ENCODE data around the gene BASP1. TPM values are rescaled to one million over a fixed set of nuclear protein-coding genes. Genes with fewer than 3 reads are reported as not detected.

The BASP1 gene
- total and polyA plus RNA-seq, 10 of the 15 experiments (the other 5 are each of a cell fraction or from before 2014, with no cell fraction given), result 27.3 to 190 (median 102) TPM

GRCh38 chr5:17172791-17173190 lies 44.6 kb upstream of the BASP1 start:
- Histone ChIP-seq H3K36me3 (ENCODE audit: control insufficient read depth in 2 of 2, insufficient read depth in 2 of 2, low read length in 1 of 2) (no peaks in the 10 kb centered on the region), H3K4me1 (ENCODE audit: control insufficient read depth, insufficient read depth, low read length) (no peaks in the 10 kb centered on the region), H3K27ac (ENCODE audit: control insufficient read depth, insufficient read depth) (no peak overlapping the region), H3K9ac (ENCODE audit: control insufficient read depth, insufficient read depth, low read length) (no peak overlapping the region), H3K4me2 (ENCODE audit: control insufficient read depth, insufficient read depth) (no peak overlapping the region), H3K27me3 (replicated peaks in 1 of 2; ENCODE audit: control insufficient read depth in 2 of 2, insufficient read depth in 2 of 2, low read length in 1 of 2) (no peaks in the 10 kb centered on the region), H3K9me3 (replicated peaks; ENCODE audit: control insufficient read depth, insufficient read depth, low read length) (no peaks in the 10 kb centered on the region), H3K4me3 (no peak overlapping the region), H3K79me2 (ENCODE audit: control insufficient read depth, insufficient read depth, low read length) (no peaks in the 10 kb centered on the region), H4K20me1 (ENCODE audit: control insufficient read depth, insufficient read depth) (no peaks in the 10 kb centered on the region), H2AFZ (ENCODE audit: control insufficient read depth, low read depth, low read length) (no peak overlapping the region)
- ChIA-PET CTCF (interaction anchor here (1.6 kb wide), 1 partner anchor 17 kb away, joined by 7 read pairs; no protein-coding TSS in a partner anchor), SMC1A (ENCODE audit: uncharacterized antibody, unreplicated experiment) (no interaction called here), POLR2A (no interaction called here), RAD21 (ENCODE audit: unreplicated experiment) (no interaction called here)
- WGBS (ENCODE audit: insufficient coverage, insufficient replicate concordance, low lambda C conversion rate, missing lambda C conversion rate), result 33% methylated on average over 3 of the region's 3 CpGs
- DNase-seq (ENCODE audit: low read depth, low spot score) (no peak), FAIRE-seq (no peak), ATAC-seq (no peak)
- intact Hi-C loops (cut with micrococcal nuclease; ENCODE audit: unreplicated experiment), result no loop called here
- TF ChIP-seq, protein P1, sequence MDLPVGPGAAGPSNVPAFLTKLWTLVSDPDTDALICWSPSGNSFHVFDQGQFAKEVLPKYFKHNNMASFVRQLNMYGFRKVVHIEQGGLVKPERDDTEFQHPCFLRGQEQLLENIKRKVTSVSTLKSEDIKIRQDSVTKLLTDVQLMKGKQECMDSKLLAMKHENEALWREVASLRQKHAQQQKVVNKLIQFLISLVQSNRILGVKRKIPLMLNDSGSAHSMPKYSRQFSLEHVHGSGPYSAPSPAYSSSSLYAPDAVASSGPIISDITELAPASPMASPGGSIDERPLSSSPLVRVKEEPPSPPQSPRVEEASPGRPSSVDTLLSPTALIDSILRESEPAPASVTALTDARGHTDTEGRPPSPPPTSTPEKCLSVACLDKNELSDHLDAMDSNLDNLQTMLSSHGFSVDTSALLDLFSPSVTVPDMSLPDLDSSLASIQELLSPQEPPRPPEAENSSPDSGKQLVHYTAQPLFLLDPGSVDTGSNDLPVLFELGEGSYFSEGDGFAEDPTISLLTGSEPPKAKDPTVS (IDR thresholded peaks at IDR 0.05; ENCODE audit: low read depth, low read length), result no peak
- TF ChIP-seq POLR2AphosphoS5 (IDR thresholded peaks at IDR 0.05; ENCODE audit: low read length), result no peak
- no peak for TF ChIP-seq CBFB (IDR thresholded peaks at IDR 0.05; ENCODE audit: low read depth)
- no peak for TF ChIP-seq ZNF592 (IDR thresholded peaks at IDR 0.05)
- TF ChIP-seq POU2F2 (IDR thresholded peaks at IDR 0.05; ENCODE audit: borderline replicate concordance, low read depth, low read length), result no peak
- no peak for TF ChIP-seq FOXK2 (IDR thresholded peaks at IDR 0.05)
- TF ChIP-seq CBX5 (IDR thresholded peaks at IDR 0.05; ENCODE audit: low read depth), result no peak
- no peak for TF ChIP-seq PKNOX1 (IDR thresholded peaks at IDR 0.05)
- no TSS peak for BruUV-seq (replicated peaks)
- in situ Hi-C loops (cut with MboI), result no loop called here
